ENCODE measurements around the gene TBC1D4. TPM values are rescaled to one million over a fixed set of nuclear protein-coding genes. Genes with fewer than 3 reads are reported as not detected.

TBC1D4 gene
- total RNA-seq, 1 donor from 2014 or later = 1.5 TPM

GRCh38 chr13:75362026-75362425 lies 119.9 kb downstream of the TBC1D4 start:
- intact Hi-C loops (cut with micrococcal nuclease) = no loop called here
- no peak overlapping the region for H3K27ac Mint-ChIP-seq
- POLR2A ChIA-PET = no interaction called here
- no peak for TF ChIP-seq CTCF (IDR thresholded peaks at IDR 0.05)
- no peak for ATAC-seq (ENCODE audit: low read depth)
- DNase-seq = no peak
- H3K9me3 Mint-ChIP-seq = no peaks in the 10 kb centered on the region
- H3K4me3 Mint-ChIP-seq = no peak overlapping the region
- CTCF ChIA-PET = no interaction called here
- peaks cover 1% of the 10 kb centered on the region for H3K27me3 Mint-ChIP-seq
- H3K4me1 Mint-ChIP-seq = peaks cover 6% of the 10 kb centered on the region
- H3K36me3 Mint-ChIP-seq (ENCODE audit: low read depth) = no peaks in the 10 kb centered on the region

- H3K27ac Mint-ChIP-seq = no peak overlapping the region
- TF ChIP-seq CTCF (IDR thresholded peaks at IDR 0.05) = no peak
- ATAC-seq (ENCODE audit: low read depth) = no peak
- H3K27me3 Mint-ChIP-seq = peaks cover 1% of the 10 kb centered on the region
- no peaks in the 10 kb centered on the region for H3K36me3 Mint-ChIP-seq (ENCODE audit: low read depth)
- H3K4me3 Mint-ChIP-seq = no peak overlapping the region
- CTCF ChIA-PET = no interaction called here
- POLR2A ChIA-PET = no interaction called here
- H3K9me3 Mint-ChIP-seq = no peaks in the 10 kb centered on the region
- no peaks in the 10 kb centered on the region for H3K4me1 Mint-ChIP-seq
- intact Hi-C loops (cut with micrococcal nuclease) = no loop called here
- DNase-seq = no peak
Observed at GRCh38 chr13:75360170-75360569, 121.8 kb downstream of the TBC1D4 start.

- Mint-ChIP-seq H3K9me3 (no peaks in the 10 kb centered on the region), H3K4me3 (no peak overlapping the region), H3K36me3 (ENCODE audit: low read depth) (no peaks in the 10 kb centered on the region), H3K27me3 (peaks cover 1% of the 10 kb centered on the region), H3K27ac (no peak overlapping the region), H3K4me1 (no peaks in the 10 kb centered on the region)
- intact Hi-C loops (cut with micrococcal nuclease) = loop anchor here (2.0 kb wide), 1 partner anchor 1604 kb away; no protein-coding TSS in a partner anchor
- DNase-seq (no peak), ATAC-seq (ENCODE audit: low read depth) (no peak)
- TF ChIP-seq CTCF (IDR thresholded peaks at IDR 0.05) = no peak
- CTCF ChIA-PET = no interaction called here
- POLR2A ChIA-PET = no interaction called here
Observed at GRCh38 chr13:75359266-75359665, 122.7 kb downstream of the TBC1D4 start.

GRCh38 chr13:75357576-75358289 lies 124.2 kb downstream of the TBC1D4 start:
- H3K4me1 Mint-ChIP-seq = no peaks in the 10 kb centered on the region
- POLR2A ChIA-PET = no interaction called here
- DNase-seq = no peak
- no peak for TF ChIP-seq CTCF (IDR thresholded peaks at IDR 0.05)
- no peaks in the 10 kb centered on the region for H3K36me3 Mint-ChIP-seq (ENCODE audit: low read depth)
- peaks cover 1% of the 10 kb centered on the region for H3K27me3 Mint-ChIP-seq
- intact Hi-C loops (cut with micrococcal nuclease) = loop anchor here (2.0 kb wide), 1 partner anchor 1603 kb away; no protein-coding TSS in a partner anchor
- no peak overlapping the region for H3K4me3 Mint-ChIP-seq
- H3K9me3 Mint-ChIP-seq = no peaks in the 10 kb centered on the region
- CTCF ChIA-PET = interaction anchor here (0.6 kb wide), 1 partner anchor 1218 kb away, joined by 3 read pairs; no protein-coding TSS in a partner anchor
- peak; percentile 92 for ATAC-seq (ENCODE audit: low read depth)
- H3K27ac Mint-ChIP-seq = no peak overlapping the region

GRCh38 chr13:75356421-75356820 lies 125.5 kb downstream of the TBC1D4 start:
- Mint-ChIP-seq H3K36me3 (ENCODE audit: low read depth) (no peaks in the 10 kb centered on the region), H3K27me3 (no peaks in the 10 kb centered on the region), H3K9me3 (no peaks in the 10 kb centered on the region), H3K4me3 (no peak overlapping the region), H3K4me1 (no peaks in the 10 kb centered on the region), H3K27ac (no peak overlapping the region)
- ATAC-seq (ENCODE audit: low read depth) = no peak
- intact Hi-C loops (cut with micrococcal nuclease) = no loop called here
- TF ChIP-seq CTCF (IDR thresholded peaks at IDR 0.05) = no peak
- ChIA-PET POLR2A (no interaction called here), CTCF (no interaction called here)
- DNase-seq = no peak

All from activated B cell treated with CpG ODN at 0.5 μM for 24 hours (primary cell).